CD14-positive monocyte (primary cell): Measurements from ENCODE around the gene C1QBP. TPM values are rescaled to one million over a fixed set of nuclear protein-coding genes. Genes with fewer than 3 reads are reported as not detected.

ENCODE experiments used
- DNase-seq, 3 donors: peaks; one replicate each; pipeline ENCODE4 v3.0.0-alpha.2; 2011 to 2022
- H2AFZ ChIP-seq: 2 replicates; pipeline ENCODE4 v1.6.0; 2012; ENCODE audit warnings: mild to moderate bottlenecking, low read depth, low read length, inconsistent platforms; ENCODE audit not compliant: insufficient read depth, poor library complexity, severe bottlenecking
- H3K27ac ChIP-seq, 2 donors: 1 replicate in 1 of 2; 2 replicates in 1 of 2; pipeline ENCODE4 v1.5.1; 2012 to 2013; ENCODE audit warnings: low read length in 2 of 2, control low read depth in 1 of 2, inconsistent platforms in 1 of 2, low read depth in 1 of 2, mild to moderate bottlenecking in 1 of 2
- H3K27me3 ChIP-seq, 2 donors: one replicate each; pipeline versions ENCODE4 v1.6.0 to v1.6.1; 2011 to 2013; ENCODE audit warnings: low read length in 2 of 2; ENCODE audit not compliant: control insufficient read depth in 2 of 2, insufficient read depth in 2 of 2
- H3K36me3 ChIP-seq, 2 donors: replicated peaks in 1 of 2; 1 replicate in 1 of 2; 2 replicates in 1 of 2; pipeline versions ENCODE4 v1.5.1 to v1.6.1; 2012 to 2013; ENCODE audit warnings: low read length in 2 of 2, control low read depth in 1 of 2, inconsistent platforms in 1 of 2, mild to moderate bottlenecking in 1 of 2; ENCODE audit not compliant: insufficient read depth in 2 of 2, control insufficient read depth in 1 of 2
- H3K4me1 ChIP-seq, 2 donors: 1 replicate in 1 of 2; 2 replicates in 1 of 2; pipeline versions ENCODE4 v1.5.1 to v1.6.1; 2012 to 2013; ENCODE audit warnings: low read length in 2 of 2, control low read depth in 1 of 2, inconsistent platforms in 1 of 2, mild to moderate bottlenecking in 1 of 2, moderate library complexity in 1 of 2; ENCODE audit not compliant: insufficient read depth in 2 of 2, control insufficient read depth in 1 of 2
- H3K4me2 ChIP-seq: replicated peaks from 2 replicates; pipeline ENCODE3; 2012; ENCODE audit warnings: low read length, moderate library complexity, mild to moderate bottlenecking; ENCODE audit not compliant: poor library complexity, severe bottlenecking; ENCODE audit errors: extremely low read depth
- H3K4me3 ChIP-seq, 3 experiments: fragments of 200-600 bp in 1 of 3; sonication (generic) in 1 of 3; replicated peaks in 1 of 3; 1 replicate in 2 of 3; 2 replicates in 1 of 3; pipeline ENCODE4 v1.5.1; 2011 to 2013; ENCODE audit warnings: low read length in 3 of 3, mild to moderate bottlenecking in 3 of 3, control low read depth in 2 of 3, low read depth in 2 of 3, inconsistent platforms in 1 of 3, moderate library complexity in 1 of 3
- H3K79me2 ChIP-seq: 2 replicates; pipeline ENCODE4 v1.6.0; 2012; ENCODE audit warnings: mild to moderate bottlenecking, control low read depth, inconsistent platforms, low read length, moderate library complexity; ENCODE audit not compliant: insufficient read depth
- H3K9ac ChIP-seq: 2 replicates; pipeline ENCODE4 v1.6.0; 2017; ENCODE audit warnings: low read length, mild to moderate bottlenecking; ENCODE audit not compliant: insufficient read depth, poor library complexity, severe bottlenecking
- H3K9me3 ChIP-seq, 2 donors: replicated peaks in 1 of 2; 1 replicate in 1 of 2; 2 replicates in 1 of 2; pipeline versions ENCODE4 v1.5.1 to v1.6.1; 2012 to 2013; ENCODE audit warnings: low read length in 2 of 2, control low read depth in 1 of 2; ENCODE audit not compliant: control insufficient read depth in 1 of 2, insufficient read depth in 1 of 2
- H4K20me1 ChIP-seq: 2 replicates; pipeline ENCODE4 v1.6.0; 2012; ENCODE audit warnings: mild to moderate bottlenecking, low read length, control low read depth, moderate library complexity; ENCODE audit not compliant: insufficient read depth
- H3K27ac Mint-ChIP-seq, 7 donors: one replicate each; pipeline ENCODE4 v1.8.0; 2020; ENCODE audit warnings: mild to moderate bottlenecking in 7 of 7, mixed read lengths in 7 of 7, moderate library complexity in 6 of 7, inconsistent platforms in 2 of 7
- H3K27me3 Mint-ChIP-seq, 3 donors: one replicate each; pipeline ENCODE4 v1.8.0; 2021 to 2022; ENCODE audit warnings: low read depth in 3 of 3, mild to moderate bottlenecking in 3 of 3, mixed read lengths in 3 of 3, moderate library complexity in 3 of 3, inconsistent platforms in 1 of 3
- H3K36me3 Mint-ChIP-seq, 2 donors: one replicate each; pipeline ENCODE4 v1.8.0; 2020; ENCODE audit warnings: mixed read lengths in 2 of 2, inconsistent platforms in 1 of 2, mild to moderate bottlenecking in 1 of 2
- H3K4me1 Mint-ChIP-seq: one replicate; pipeline ENCODE4 v1.8.0; 2020; ENCODE audit warnings: mild to moderate bottlenecking, mixed read lengths
- H3K4me3 Mint-ChIP-seq, 2 donors: one replicate each; pipeline ENCODE4 v1.8.0; 2020; ENCODE audit warnings: mild to moderate bottlenecking in 2 of 2, mixed read lengths in 2 of 2, moderate library complexity in 1 of 2
- H3K9me3 Mint-ChIP-seq, 7 donors: one replicate each; pipeline ENCODE4 v1.8.0; 2020 to 2022; ENCODE audit warnings: mixed read lengths in 7 of 7, mild to moderate bottlenecking in 6 of 7, moderate library complexity in 6 of 7, inconsistent platforms in 2 of 7
- CTCF ChIP-seq: fragments of 200-600 bp; IDR thresholded peaks from one replicate; pipeline ENCODE4 v1.8.0; 2022; ENCODE audit warnings: antibody characterized with exemption, mild to moderate bottlenecking
- WGBS: methylation state at CpG from one replicate; pipeline ENCODE4 v1.1.5; 2013; ENCODE audit warnings: missing lambda C conversion rate; ENCODE audit not compliant: insufficient coverage; 5-methylcytosine and 5-hydroxymethylcytosine counted together
- intact Hi-C, 2 donors: fragments of 100-400 bp; cut with micrococcal nuclease; formaldehyde crosslinking; loops; one replicate each; pipeline versions ENCODE4 v1.15.0 to v1.15.1; 2023
- polyA plus RNA-seq, 3 donors: library from polyadenylated mRNA; depleted of rRNA in 1 of 3; unstranded in 2 of 3; stranded (reverse) in 1 of 3; fragments of 300-500 nt in 2 of 3; fragments of >200 nt in 1 of 3; fragmentation: Illumina TruSeq in 2 of 3; gene quantifications; 1 replicate in 2 of 3; 2 replicates in 1 of 3; pipeline ENCODE4 v1.2.3, GENCODE V29; 2012 to 2021

The C1QBP gene
- polyA plus RNA-seq, 3 donors = 32.7 to 169 (median 122) TPM

GRCh38 chr17:5446786-5447185 is 7.8 kb upstream of the C1QBP start:
- no peaks in the 10 kb centered on the region for H3K9me3 ChIP-seq
- DNase-seq = no peak
- no peak overlapping the region for H3K4me3 Mint-ChIP-seq
- no peak overlapping the region for H3K9ac ChIP-seq
- peaks cover 75 to 83% of the 10 kb centered on the region in 2 donors for H3K36me3 Mint-ChIP-seq
- H3K27ac Mint-ChIP-seq = no peak overlapping the region
- no peaks in the 10 kb centered on the region for H3K4me1 Mint-ChIP-seq
- H3K4me2 ChIP-seq = no peak overlapping the region
- H3K27ac ChIP-seq = no peak overlapping the region
- H3K4me3 ChIP-seq = no peak overlapping the region
- H3K36me3 ChIP-seq = peaks cover 66 to 95% of the 10 kb centered on the region in 2 donors
- no peaks in the 10 kb centered on the region for H4K20me1 ChIP-seq
- no peaks in the 10 kb centered on the region for H3K27me3 ChIP-seq
- intact Hi-C loops = no loop called here
- 100% methylated on average over 3 of the region's 8 CpGs for WGBS
- no peaks in the 10 kb centered on the region for H3K4me1 ChIP-seq
- no peaks in the 10 kb centered on the region for H3K79me2 ChIP-seq
- no peak overlapping the region for H2AFZ ChIP-seq
- H3K27me3 Mint-ChIP-seq = no peaks in the 10 kb centered on the region
- H3K9me3 Mint-ChIP-seq = no peaks in the 10 kb centered on the region
- no peak for TF ChIP-seq CTCF

GRCh38 chr17:5444209-5444608 is 5.3 kb upstream of the C1QBP start:
- Histone ChIP-seq H3K36me3 (peaks cover 50 to 80% of the 10 kb centered on the region in 2 donors), H3K79me2 (no peaks in the 10 kb centered on the region), H3K4me2 (no peak overlapping the region), H4K20me1 (no peaks in the 10 kb centered on the region), H3K9ac (no peak overlapping the region), H2AFZ (no peak overlapping the region), H3K9me3 (no peaks in the 10 kb centered on the region), H3K27me3 (no peaks in the 10 kb centered on the region), H3K27ac (no peak overlapping the region), H3K4me3 (no peak overlapping the region), H3K4me1 (peaks cover 5 to 6% of the 10 kb centered on the region in 2 donors)
- Mint-ChIP-seq H3K36me3 (peaks cover 55 to 62% of the 10 kb centered on the region in 2 donors), H3K4me1 (peaks cover 8% of the 10 kb centered on the region), H3K27me3 (peaks cover 0 to 1% (median 0%) of the 10 kb centered on the region in 3 donors), H3K27ac (no peak overlapping the region), H3K9me3 (no peaks in the 10 kb centered on the region), H3K4me3 (no peak overlapping the region)
- no peak for DNase-seq
- intact Hi-C loops = no loop called here
- 93% methylated on average over 22 of the region's 22 CpGs for WGBS
- TF ChIP-seq CTCF = no peak
